SK-N-SH (cell line): Measurements from ENCODE around the gene TFAP2B. TPM values are rescaled to one million over a fixed set of nuclear protein-coding genes. Genes with fewer than 3 reads are reported as not detected.

Experiments used
- CTCF ChIA-PET: fragments of 300-600, 350-600 bp; formaldehyde crosslinking; extraction: SDS; loops from one replicate; lab custom pipeline; 2021; lab: Yijun Ruan, JAX
- POLR2A ChIA-PET: fragments of 350-600 bp; sonication (Branson Sonifier 250); formaldehyde crosslinking; extraction: SDS; loops from one replicate; lab custom pipeline; 2020; ENCODE audit warnings: antibody characterized with exemption, inconsistent platforms; lab: Yijun Ruan, JAX
- DNase-seq: peaks from one replicate; pipeline ENCODE4 v3.0.0; 2012
- H2AFZ ChIP-seq: fragments of 200-600 bp; sonication (generic); 2 replicates; pipeline ENCODE4 v1.8.1; 2016; ENCODE audit warnings: antibody characterized with exemption, mild to moderate bottlenecking, low read depth
- H3F3A ChIP-seq: fragments of 200-600 bp; sonication (generic); replicated peaks from 2 replicates; pipeline ENCODE3; 2016; ENCODE audit warnings: antibody characterized with exemption, mild to moderate bottlenecking; ENCODE audit not compliant: insufficient read depth
- H3K27ac ChIP-seq, 2 experiments: fragments of 200-500 bp in 1 of 2; fragments of 200-600 bp in 1 of 2; sonication (Bioruptor generic) in 1 of 2; sonication (generic), shearing (Covaris generic) in 1 of 2; 2 replicates each; pipeline versions ENCODE4 v1.5.1 to v1.6.1; 2014 to 2016; ENCODE audit warnings: low read depth in 2 of 2, inconsistent platforms in 1 of 2, low read length in 1 of 2, mild to moderate bottlenecking in 1 of 2, mixed read lengths in 1 of 2
- H3K27me3 ChIP-seq: fragments of 200-600 bp; sonication (generic), shearing (Covaris generic); 2 replicates; pipeline ENCODE4 v1.6.1; 2016; ENCODE audit warnings: mixed run types; ENCODE audit not compliant: insufficient read depth
- H3K36me3 ChIP-seq, 2 experiments: fragments of 200-500 bp in 1 of 2; fragments of 200-600 bp in 1 of 2; sonication (Bioruptor generic) in 1 of 2; sonication (generic) in 1 of 2; replicated peaks in 1 of 2; 2 replicates each; pipeline versions ENCODE3 to v1.5.1; 2014 to 2016; ENCODE audit warnings: low read length in 1 of 2, mild to moderate bottlenecking in 1 of 2; ENCODE audit not compliant: insufficient read depth in 2 of 2, control insufficient read depth in 1 of 2
- H3K4me1 ChIP-seq, 2 experiments: fragments of 200-500 bp in 1 of 2; fragments of 200-600 bp in 1 of 2; sonication (Bioruptor generic) in 1 of 2; sonication (generic), shearing (Covaris generic) in 1 of 2; 2 replicates each; pipeline versions ENCODE4 v1.5.1 to v1.6.1; 2014 to 2016; ENCODE audit warnings: low read depth in 1 of 2, low read length in 1 of 2, mixed run types in 1 of 2; ENCODE audit not compliant: insufficient read depth in 2 of 2, control insufficient read depth in 1 of 2
- H3K4me2 ChIP-seq: fragments of 200-600 bp; sonication (generic), shearing (Covaris generic); 2 replicates; pipeline ENCODE4 v1.6.1; 2017; ENCODE audit warnings: mixed run types
- H3K4me3 ChIP-seq, 2 experiments: fragments of 200-500 bp in 1 of 2; fragments of 200-600 bp in 1 of 2; sonication (Bioruptor generic) in 1 of 2; sonication (generic), shearing (Covaris generic) in 1 of 2; 2 replicates each; pipeline versions ENCODE4 v1.5.1 to v1.8.1; 2014 to 2016; ENCODE audit warnings: low read depth in 2 of 2, inconsistent platforms in 1 of 2, low read length in 1 of 2, mild to moderate bottlenecking in 1 of 2, mixed read lengths in 1 of 2, moderate library complexity in 1 of 2
- H3K79me2 ChIP-seq: fragments of 200-600 bp; sonication (generic); 2 replicates; pipeline ENCODE4 v1.8.1; 2017; ENCODE audit warnings: mild to moderate bottlenecking; ENCODE audit not compliant: insufficient read depth
- H3K9ac ChIP-seq: fragments of 200-600 bp; sonication (generic); 2 replicates; pipeline ENCODE4 v1.6.1; 2017; ENCODE audit warnings: mixed run types
- H3K9me2 ChIP-seq: fragments of 200-600 bp; sonication (generic); 2 replicates; pipeline ENCODE4 v1.6.1; 2017; ENCODE audit warnings: mixed run types
- H3K9me3 ChIP-seq: fragments of 200-600 bp; sonication (generic); 2 replicates; pipeline ENCODE4 v1.6.1; 2017; ENCODE audit warnings: mixed run types, mild to moderate bottlenecking, moderate library complexity
- H4K20me1 ChIP-seq: fragments of 200-600 bp; sonication (generic); 2 replicates; pipeline ENCODE4 v1.6.1; 2017; ENCODE audit warnings: mild to moderate bottlenecking, mixed run types; ENCODE audit not compliant: insufficient read depth
- CHD2 ChIP-seq: fragments of 150-350 bp; IDR thresholded peaks from 2 replicates; pipeline ENCODE4 v1.6.1; 2018; ENCODE audit warnings: low read length; ENCODE audit not compliant: partially characterized antibody
- EP300 ChIP-seq, 2 experiments: IDR thresholded peaks; 2 replicates each; pipeline versions ENCODE4 v1.4.0 to v1.6.1; 2012; ENCODE audit warnings: borderline replicate concordance in 1 of 2, low read depth in 1 of 2, low read length in 1 of 2
- EZH2phosphoT487 ChIP-seq: fragments of 200-600 bp; sonication (generic); IDR thresholded peaks from 2 replicates; pipeline ENCODE4 v1.6.1; 2017; ENCODE audit warnings: low read depth, mixed run types, mild to moderate bottlenecking, antibody characterized with exemption, moderate library complexity, borderline replicate concordance
- FOXJ3 ChIP-seq: sonication (generic); formaldehyde crosslinking; IDR thresholded peaks from 2 replicates; pipeline ENCODE4 v1.5.1; 2020; ENCODE audit warnings: mild to moderate bottlenecking, missing genetic modification reagents
- GABPA ChIP-seq: IDR thresholded peaks from 2 replicates; pipeline ENCODE4 v1.4.0; 2012; ENCODE audit warnings: low read depth, mild to moderate bottlenecking
- GATA2 ChIP-seq: sonication (generic); formaldehyde crosslinking; IDR thresholded peaks from 2 replicates; pipeline ENCODE4 v1.5.0; 2020; ENCODE audit warnings: mild to moderate bottlenecking, missing genetic modification reagents
- JUND ChIP-seq: IDR thresholded peaks from 2 replicates; pipeline ENCODE4 v1.4.0; 2012
- MEF2A ChIP-seq: IDR thresholded peaks from 2 replicates; pipeline ENCODE4 v1.4.0; 2012; ENCODE audit warnings: low read depth, borderline replicate concordance
- MXI1 ChIP-seq: IDR thresholded peaks from 2 replicates; pipeline ENCODE4 v1.6.1; 2012; ENCODE audit warnings: mild to moderate bottlenecking, low read depth, low read length, improper control_type of control experiment
- NFIC ChIP-seq: IDR thresholded peaks from 2 replicates; pipeline ENCODE4 v1.4.0; 2012; ENCODE audit warnings: borderline replicate concordance
- POLR2AphosphoS5 ChIP-seq: IDR thresholded peaks from 2 replicates; pipeline ENCODE4 v1.6.1; 2012; ENCODE audit warnings: low read depth, low read length
- RAD21 ChIP-seq: IDR thresholded peaks from 2 replicates; pipeline ENCODE4 v1.6.1; 2012; ENCODE audit warnings: mild to moderate bottlenecking, low read length
- RCOR1 ChIP-seq: fragments of 150-350 bp; IDR thresholded peaks from 2 replicates; pipeline ENCODE4 v1.6.1; 2017; ENCODE audit warnings: antibody characterized with exemption, low read length
- RFX5 ChIP-seq: IDR thresholded peaks from 2 replicates; pipeline ENCODE4 v1.6.1; 2012; ENCODE audit warnings: mild to moderate bottlenecking, improper control_type of control experiment, low read length
- RXRA ChIP-seq: IDR thresholded peaks from 2 replicates; pipeline ENCODE4 v1.4.0; 2012; ENCODE audit warnings: low read depth, mild to moderate bottlenecking, borderline replicate concordance
- SIN3A ChIP-seq: IDR thresholded peaks from 2 replicates; pipeline ENCODE4 v1.6.1; 2012; ENCODE audit warnings: low read depth, mild to moderate bottlenecking, low read length, moderate library complexity, borderline replicate concordance
- WGBS: methylation state at CpG from one replicate; pipeline ENCODE4 v1.1.6; 2017; ENCODE audit warnings: low lambda C conversion rate; 5-methylcytosine and 5-hydroxymethylcytosine counted together
- polyA plus RNA-seq, 3 experiments: library from polyadenylated mRNA; depleted of rRNA; stranded (reverse); fragments of >200 nt; gene quantifications; 2 replicates each; pipeline ENCODE4 v1.2.3, GENCODE V29; 2012
- TF ChIP-seq, protein P1 (sequence below): IDR thresholded peaks from 2 replicates; pipeline ENCODE4 v1.4.0; 2012; ENCODE audit warnings: low read depth, borderline replicate concordance
- TF ChIP-seq, protein P2 (sequence below): fragments of 200-600 bp; sonication (generic); IDR thresholded peaks from 2 replicates; pipeline ENCODE4 v1.6.1; 2017; ENCODE audit warnings: antibody characterized with exemption, mild to moderate bottlenecking, moderate library complexity

The TFAP2B gene
- polyA plus RNA-seq, 1 of the 3 experiments (the other 2 are of a cell fraction) = 1.1 TPM

DNA sequence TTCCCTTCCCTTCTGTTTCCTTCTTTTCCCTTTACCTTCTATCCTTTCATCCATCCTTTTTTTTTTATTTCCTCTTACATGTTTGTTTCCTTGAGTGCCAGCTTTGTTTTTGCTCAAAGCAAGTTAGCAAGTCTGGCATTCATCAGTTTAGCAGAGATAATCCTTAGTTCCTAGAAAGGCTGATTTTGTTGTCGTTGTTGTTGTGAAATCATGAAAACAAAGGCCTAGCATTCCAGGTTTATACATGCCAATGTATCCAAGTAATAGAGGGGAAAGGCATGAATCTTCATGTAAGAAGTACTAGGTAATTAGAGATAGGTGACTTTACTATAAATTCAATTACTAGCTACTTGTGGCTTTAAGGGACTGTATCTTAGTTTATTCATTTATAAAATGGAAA lies 45.9 kb downstream of the TFAP2B start:
- Histone ChIP-seq H3K9me3 (no peaks in the 10 kb centered on the region), H3K27ac (no peak overlapping the region), H3K36me3 (no peaks in the 10 kb centered on the region), H3K9me2 (no peaks in the 10 kb centered on the region), H3F3A (no peaks in the 10 kb centered on the region), H2AFZ (no peak overlapping the region), H3K4me3 (no peak overlapping the region), H3K79me2 (no peaks in the 10 kb centered on the region), H3K27me3 (no peaks in the 10 kb centered on the region), H3K9ac (no peak overlapping the region), H3K4me2 (no peak overlapping the region), H3K4me1 (no peaks in the 10 kb centered on the region; a peak in 1 of 4 replicates), H4K20me1 (no peaks in the 10 kb centered on the region)
- WGBS = 24% methylated on average over 1 of the region's 1 CpG
- TF ChIP-seq GABPA = no peak
- no peak for TF ChIP-seq RCOR1
- TF ChIP-seq RFX5 = no peak
- no peak for TF ChIP-seq CHD2
- TF ChIP-seq SIN3A = no peak
- no peak for TF ChIP-seq NFIC
- TF ChIP-seq POLR2AphosphoS5 = no peak
- TF ChIP-seq EZH2phosphoT487 = no peak
- no peak for TF ChIP-seq GATA2 (CRISPR knock-in tag)
- TF ChIP-seq RAD21 = no peak
- POLR2A ChIA-PET = interaction anchor here (0.8 kb wide), 1 partner anchor 42 kb away, joined by 3 read pairs; no protein-coding TSS in a partner anchor
- CTCF ChIA-PET = no interaction called here
- no peak for DNase-seq

DNA sequence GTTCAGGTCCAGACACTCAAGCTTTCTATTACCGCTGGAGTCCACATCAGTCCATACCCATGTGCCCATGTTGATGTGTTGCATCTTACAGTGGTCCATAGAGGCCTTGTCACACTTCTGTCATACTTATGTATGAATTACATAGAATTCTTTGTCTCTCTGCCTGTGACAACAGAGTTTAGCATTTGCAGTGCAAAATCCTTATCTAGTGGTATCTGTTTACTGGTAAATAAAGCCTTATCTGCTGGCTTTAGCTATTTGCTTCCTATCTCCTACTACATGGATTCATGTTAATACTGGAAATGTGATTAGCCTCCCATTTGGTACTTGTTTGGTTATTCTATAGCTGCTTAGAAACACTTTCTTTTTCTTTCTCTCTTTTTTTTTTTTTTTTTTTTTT lies 49.8 kb downstream of the TFAP2B start:
- H3K4me3 ChIP-seq = no peak overlapping the region
- H3K4me2 ChIP-seq = no peak overlapping the region
- no peak overlapping the region for H2AFZ ChIP-seq
- H3K9me2 ChIP-seq = no peaks in the 10 kb centered on the region
- POLR2A ChIA-PET = no interaction called here
- no peaks in the 10 kb centered on the region for H3K27me3 ChIP-seq
- H3K79me2 ChIP-seq = no peaks in the 10 kb centered on the region
- TF ChIP-seq RXRA (no peak), NFIC (no peak), JUND (no peak), MEF2A (no peak), EP300 (IDR thresholded peaks at IDR 0.05; ENCODE audit: borderline replicate concordance in 1 of 2, low read depth in 1 of 2, low read length in 1 of 2) (no peak)
- H3K9ac ChIP-seq = no peak overlapping the region
- CTCF ChIA-PET = interaction anchor here (1.3 kb wide), 1 partner anchor 21 kb away, joined by 3 read pairs; no protein-coding TSS in a partner anchor
- no peaks in the 10 kb centered on the region for H3K9me3 ChIP-seq
- no peaks in the 10 kb centered on the region for H4K20me1 ChIP-seq
- H3K36me3 ChIP-seq = no peaks in the 10 kb centered on the region
- H3F3A ChIP-seq = no peaks in the 10 kb centered on the region
- no peaks in the 10 kb centered on the region; a peak in 1 of 4 replicates for H3K4me1 ChIP-seq
- DNase-seq = no peak
- no peak overlapping the region for H3K27ac ChIP-seq
- 71% methylated on average over 1 of the region's 1 CpG for WGBS

DNA sequence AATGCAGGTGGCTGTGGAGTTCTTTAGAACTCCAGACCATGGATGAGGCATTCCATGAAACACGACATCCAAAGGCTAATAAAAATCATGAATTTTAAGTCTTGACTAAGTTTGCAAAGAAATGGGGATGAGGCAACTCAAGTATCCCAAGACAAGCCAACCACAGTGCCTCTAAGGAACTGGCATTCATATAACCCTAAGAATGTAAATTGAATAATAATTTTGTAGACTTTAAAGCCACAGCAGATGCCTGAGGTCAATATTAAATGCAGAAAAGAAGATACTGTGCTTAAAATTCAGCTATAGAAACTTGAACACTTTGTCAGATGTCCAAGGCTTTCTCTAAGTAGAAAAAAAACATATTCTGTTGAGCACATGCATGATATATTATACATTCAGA lies 54.5 kb downstream of the TFAP2B start:
- H3K27me3 ChIP-seq = no peaks in the 10 kb centered on the region
- H3K4me3 ChIP-seq = no peak overlapping the region
- no peaks in the 10 kb centered on the region for H3K79me2 ChIP-seq
- H3F3A ChIP-seq = no peaks in the 10 kb centered on the region
- no peak overlapping the region for H2AFZ ChIP-seq
- H4K20me1 ChIP-seq = no peaks in the 10 kb centered on the region
- no peak overlapping the region for H3K4me2 ChIP-seq
- no peak overlapping the region for H3K27ac ChIP-seq
- no peaks in the 10 kb centered on the region for H3K36me3 ChIP-seq
- TF ChIP-seq JUND (no peak), MXI1 (no peak), RFX5 (no peak), MEF2A (no peak), FOXJ3 (CRISPR knock-in tag) (no peak), POLR2AphosphoS5 (no peak), GATA2 (CRISPR knock-in tag) (no peak)
- TF ChIP-seq, protein P1, sequence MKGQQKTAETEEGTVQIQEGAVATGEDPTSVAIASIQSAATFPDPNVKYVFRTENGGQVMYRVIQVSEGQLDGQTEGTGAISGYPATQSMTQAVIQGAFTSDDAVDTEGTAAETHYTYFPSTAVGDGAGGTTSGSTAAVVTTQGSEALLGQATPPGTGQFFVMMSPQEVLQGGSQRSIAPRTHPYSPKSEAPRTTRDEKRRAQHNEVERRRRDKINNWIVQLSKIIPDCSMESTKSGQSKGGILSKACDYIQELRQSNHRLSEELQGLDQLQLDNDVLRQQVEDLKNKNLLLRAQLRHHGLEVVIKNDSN = no peak
- TF ChIP-seq, protein P2, sequence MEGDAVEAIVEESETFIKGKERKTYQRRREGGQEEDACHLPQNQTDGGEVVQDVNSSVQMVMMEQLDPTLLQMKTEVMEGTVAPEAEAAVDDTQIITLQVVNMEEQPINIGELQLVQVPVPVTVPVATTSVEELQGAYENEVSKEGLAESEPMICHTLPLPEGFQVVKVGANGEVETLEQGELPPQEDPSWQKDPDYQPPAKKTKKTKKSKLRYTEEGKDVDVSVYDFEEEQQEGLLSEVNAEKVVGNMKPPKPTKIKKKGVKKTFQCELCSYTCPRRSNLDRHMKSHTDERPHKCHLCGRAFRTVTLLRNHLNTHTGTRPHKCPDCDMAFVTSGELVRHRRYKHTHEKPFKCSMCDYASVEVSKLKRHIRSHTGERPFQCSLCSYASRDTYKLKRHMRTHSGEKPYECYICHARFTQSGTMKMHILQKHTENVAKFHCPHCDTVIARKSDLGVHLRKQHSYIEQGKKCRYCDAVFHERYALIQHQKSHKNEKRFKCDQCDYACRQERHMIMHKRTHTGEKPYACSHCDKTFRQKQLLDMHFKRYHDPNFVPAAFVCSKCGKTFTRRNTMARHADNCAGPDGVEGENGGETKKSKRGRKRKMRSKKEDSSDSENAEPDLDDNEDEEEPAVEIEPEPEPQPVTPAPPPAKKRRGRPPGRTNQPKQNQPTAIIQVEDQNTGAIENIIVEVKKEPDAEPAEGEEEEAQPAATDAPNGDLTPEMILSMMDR = no peak
- no peaks in the 10 kb centered on the region for H3K9me2 ChIP-seq
- POLR2A ChIA-PET = no interaction called here
- CTCF ChIA-PET = interaction anchor here (1.2 kb wide), 1 partner anchor 11 kb away, joined by 3 read pairs; no protein-coding TSS in a partner anchor
- DNase-seq = no peak
- 6% methylated on average over 1 of the region's 1 CpG for WGBS
- H3K9ac ChIP-seq = no peak overlapping the region
- H3K9me3 ChIP-seq = no peaks in the 10 kb centered on the region
- H3K4me1 ChIP-seq = no peaks in the 10 kb centered on the region; a peak in 1 of 4 replicates
